KOPT-K1 (cell line): ENCODE data around the gene HNRNPR.
"Not testable (repeated sequence)": the region's sequence is repeated elsewhere in the genome, so short reads cannot be mapped to it uniquely, and the experiment has no call there.

Experiments used
- H3K27ac ChIP-seq: fragments of 200-600 bp; sonication (generic); 2 replicates; pipeline ENCODE4 v1.5.1; 2016; ENCODE audit warnings: antibody characterized with exemption, mild to moderate bottlenecking, low read depth, low read length; ENCODE audit not compliant: poor library complexity, severe bottlenecking
- H3K36me3 ChIP-seq: fragments of 200-600 bp; sonication (generic); 2 replicates; pipeline ENCODE4 v1.5.1; 2017; ENCODE audit warnings: antibody characterized with exemption, mild to moderate bottlenecking, low read length, moderate library complexity; ENCODE audit not compliant: insufficient read depth
- H3K9me3 ChIP-seq: fragments of 200-600 bp; sonication (generic); 2 replicates; pipeline ENCODE4 v1.5.1; 2017; ENCODE audit warnings: antibody characterized with exemption, low read length, mild to moderate bottlenecking; ENCODE audit not compliant: insufficient read depth, poor library complexity, severe bottlenecking

Gene HNRNPR

DNA sequence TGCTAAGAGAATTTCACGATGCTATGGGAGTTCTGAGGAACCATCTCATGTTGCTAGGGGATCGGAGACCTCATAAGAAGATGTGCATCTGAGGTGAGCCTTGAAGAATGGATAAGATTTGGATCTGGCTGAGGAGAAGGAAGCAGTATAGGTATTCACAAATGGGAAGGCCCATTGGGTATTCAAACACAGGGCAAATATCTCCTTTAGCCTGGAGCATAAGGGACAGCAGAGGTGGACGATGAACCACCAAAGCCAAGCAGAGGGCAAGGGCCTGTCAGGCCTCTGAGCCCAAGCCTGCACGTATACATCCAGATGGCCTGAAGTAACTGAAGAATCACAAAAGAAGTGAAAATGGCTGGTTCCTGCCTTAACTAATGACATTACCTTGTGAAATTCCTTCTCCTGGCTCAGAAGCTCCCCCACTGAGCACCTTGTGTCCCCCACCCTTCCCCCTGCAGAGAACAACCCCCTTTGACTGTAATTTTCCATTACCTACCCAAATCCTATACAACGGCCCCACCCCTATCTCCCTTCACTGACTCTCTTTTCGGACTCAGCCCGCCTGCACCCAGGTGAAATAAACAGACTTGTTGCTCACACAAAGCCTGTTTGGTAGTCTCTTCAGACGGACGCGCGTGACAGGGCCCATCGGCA, 30.1 kb upstream of the HNRNPR start:
- not testable (repeated sequence) for H3K36me3 ChIP-seq, H3K27ac ChIP-seq, H3K9me3 ChIP-seq

- H3K9me3 ChIP-seq = no peaks in the 10 kb centered on the region
- H3K36me3 ChIP-seq = no peaks in the 10 kb centered on the region
- H3K27ac ChIP-seq = no peak overlapping the region
These were observed 28.1 kb upstream of the HNRNPR start for GRCh38 chr1:23371987-23372880.

DNA sequence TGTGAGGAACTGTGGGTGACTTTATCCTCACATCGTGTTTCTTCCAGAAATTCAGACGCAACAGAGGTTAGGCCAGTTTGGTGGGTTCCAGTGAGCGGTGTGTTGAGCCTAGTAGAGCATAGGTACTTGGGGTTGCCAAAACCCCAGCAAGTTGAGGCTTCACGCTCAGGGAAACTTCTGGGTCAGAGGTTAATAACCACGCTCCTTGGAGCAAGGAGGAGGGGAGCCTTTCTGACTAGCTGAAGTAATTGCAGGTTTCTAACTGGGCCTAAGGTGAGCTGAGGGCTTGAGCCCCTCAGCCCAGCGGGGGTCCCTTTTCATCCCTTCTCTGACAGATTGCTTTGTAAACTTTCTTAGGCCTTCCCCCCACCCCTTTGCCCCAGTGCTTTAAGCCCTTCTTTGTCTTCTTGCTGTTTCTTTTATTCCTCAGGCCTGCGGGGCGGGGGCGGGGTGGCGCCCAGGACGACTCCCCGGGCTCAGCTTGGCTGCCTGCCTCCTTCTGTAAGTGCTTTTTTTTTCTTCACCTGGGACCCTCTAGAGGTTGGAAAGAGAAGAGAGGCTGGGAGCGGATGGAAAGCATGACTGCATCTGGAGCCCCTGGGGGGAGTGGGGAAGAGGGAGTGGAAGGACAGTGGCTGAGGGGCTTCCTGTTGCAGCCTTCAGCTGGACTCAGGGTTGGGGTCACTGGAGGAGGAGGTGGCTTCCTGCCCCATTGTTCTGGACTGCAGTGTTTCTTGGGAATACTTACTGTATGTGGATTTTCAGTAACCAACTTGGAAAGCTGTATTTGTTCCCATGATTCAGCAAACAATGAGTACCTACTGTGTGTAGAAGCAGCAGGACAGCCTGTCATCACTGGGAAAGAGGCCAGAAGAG, 26.9 kb upstream of the HNRNPR start:
- H3K9me3 ChIP-seq = no peaks in the 10 kb centered on the region
- H3K27ac ChIP-seq = no peak overlapping the region
- H3K36me3 ChIP-seq = 0 out of 2 replicates have a peak, but pooled peaks cover 6% of the 10 kb centered on the region

DNA sequence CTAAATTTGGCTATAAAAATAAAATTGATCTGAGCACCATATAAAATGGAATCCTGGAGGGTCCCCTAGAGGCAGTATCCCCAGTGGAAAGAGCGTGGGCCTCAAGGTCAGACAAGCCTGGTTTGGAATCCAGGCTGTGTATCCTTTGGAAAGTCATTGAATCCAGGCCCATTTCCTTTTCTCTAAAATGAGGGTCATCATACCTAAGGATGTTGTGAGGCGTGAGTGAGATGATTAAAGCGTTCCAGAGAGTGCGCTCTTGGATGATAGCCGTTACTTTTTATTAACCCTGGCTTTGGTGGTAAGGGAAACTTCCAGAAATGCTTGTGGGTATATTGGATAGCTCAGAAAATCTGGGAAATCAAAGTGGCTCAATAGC, 26.2 kb upstream of the HNRNPR start:
- H3K36me3 ChIP-seq = 0 out of 2 replicates have a peak, but pooled peaks cover 8% of the 10 kb centered on the region
- H3K9me3 ChIP-seq = no peaks in the 10 kb centered on the region
- H3K27ac ChIP-seq = no peak overlapping the region

DNA sequence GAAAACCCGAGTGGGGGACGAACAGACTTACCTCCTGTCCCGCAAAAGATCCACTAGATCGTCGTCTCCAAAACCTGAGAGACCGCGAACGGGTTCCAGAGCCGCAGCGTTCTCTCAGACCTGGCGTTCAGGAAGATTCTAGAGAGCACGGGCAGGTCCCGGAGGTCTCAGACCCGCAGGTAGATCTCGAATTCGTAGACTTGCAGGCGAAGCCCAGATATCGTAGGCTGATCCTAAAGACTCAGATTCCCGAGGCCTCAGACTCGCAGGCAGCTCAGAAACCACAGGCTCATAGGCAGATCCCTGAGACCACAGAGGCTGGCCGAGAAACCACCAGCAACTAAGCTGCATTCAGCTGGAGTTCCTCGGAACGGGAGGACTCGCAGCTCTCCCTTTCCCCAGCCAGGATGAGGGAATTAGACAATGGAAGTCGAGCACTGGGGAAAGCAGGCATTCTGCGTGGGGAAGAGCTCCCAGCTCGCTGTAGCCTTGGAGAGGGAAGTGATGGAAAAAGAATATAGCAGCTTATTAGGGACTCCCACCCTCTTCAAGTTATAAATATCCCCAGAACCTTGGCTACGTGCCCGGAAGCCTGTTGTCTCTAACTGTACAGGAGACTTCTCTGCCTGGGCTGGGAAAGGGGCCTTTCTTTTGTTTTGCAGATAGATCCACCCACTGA, 25.4 kb upstream of the HNRNPR start, which contains the start of gene ZNF436:
Gene ZNF436, minus strand, starts transcription at position 502 of the 679 bp plus-strand sequence. CDS start 1,831 bp downstream, outside the sequence.
- Histone ChIP-seq H3K9me3 (peaks cover 6% of the 10 kb centered on the region), H3K27ac (peak within 1 kb of the TSS; percentile 94), H3K36me3 (peaks cover 13% of the 10 kb centered on the region)

- H3K36me3 ChIP-seq = peaks cover 20% of the 10 kb centered on the region
- peaks cover 14% of the 10 kb centered on the region for H3K9me3 ChIP-seq
- peak overlapping the region; percentile 94 for H3K27ac ChIP-seq
These were observed 24.7 kb upstream of the HNRNPR start for GRCh38 chr1:23368562-23369334.

- peaks cover 28% of the 10 kb centered on the region for H3K36me3 ChIP-seq
- peak overlapping the region; percentile 94 for H3K27ac ChIP-seq
- H3K9me3 ChIP-seq = peaks cover 21% of the 10 kb centered on the region
These were observed 23.9 kb upstream of the HNRNPR start for GRCh38 chr1:23367791-23368561.

- peaks cover 34% of the 10 kb centered on the region for H3K36me3 ChIP-seq
- peak overlapping the region; percentile 94 for H3K27ac ChIP-seq
- H3K9me3 ChIP-seq = peaks cover 27% of the 10 kb centered on the region
These were observed 23.3 kb upstream of the HNRNPR start for GRCh38 chr1:23367451-23367790.

- peaks cover 35% of the 10 kb centered on the region for H3K9me3 ChIP-seq
- no peak overlapping the region for H3K27ac ChIP-seq
- H3K36me3 ChIP-seq = peaks cover 42% of the 10 kb centered on the region
These were observed 22.5 kb upstream of the HNRNPR start for GRCh38 chr1:23366598-23366997.

GRCh38 chr1:23366146-23366545, 22.1 kb upstream of the HNRNPR start:
- peaks cover 46% of the 10 kb centered on the region for H3K36me3 ChIP-seq

GRCh38 chr1:23362218-23362713, 18.2 kb upstream of the HNRNPR start:
- H3K27ac ChIP-seq = no peak overlapping the region
- H3K9me3 ChIP-seq = peaks cover 73% of the 10 kb centered on the region
- peaks cover 70% of the 10 kb centered on the region for H3K36me3 ChIP-seq

More at GRCh38 chr1:23366146-23366545, 22.1 kb upstream of the HNRNPR start:
- Histone ChIP-seq H3K27ac (no peak overlapping the region), H3K9me3 (peaks cover 40% of the 10 kb centered on the region)

DNA sequence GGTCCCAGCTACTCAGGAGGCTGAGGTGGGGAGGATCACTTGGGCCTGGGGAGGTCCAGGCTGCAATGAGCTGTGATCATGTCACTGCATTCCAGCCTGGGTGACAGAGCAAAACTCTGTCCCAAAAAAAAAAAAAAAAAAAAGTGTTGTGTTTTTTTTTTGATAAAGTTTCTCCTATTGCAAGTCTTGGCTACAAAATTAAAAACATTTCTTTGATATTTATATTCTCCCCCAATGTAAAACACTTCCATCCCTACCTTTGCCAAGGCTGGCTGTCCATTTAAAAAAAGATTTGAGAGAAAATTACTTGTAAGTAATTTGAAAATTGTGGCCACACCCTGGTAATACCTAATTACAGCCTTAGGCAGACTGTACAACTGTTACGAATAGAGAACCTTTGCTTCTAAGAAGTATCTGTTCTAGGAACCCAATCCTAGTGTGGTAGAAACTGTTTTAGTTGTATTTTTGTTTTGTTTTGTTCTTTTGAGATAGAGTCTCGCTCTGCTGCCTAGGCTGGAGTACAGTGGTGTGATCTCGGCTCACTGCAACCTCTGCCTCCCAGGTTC, 14.3 kb upstream of the HNRNPR start:
- peaks cover 46% of the 10 kb centered on the region for H3K36me3 ChIP-seq
- H3K9me3 ChIP-seq = peaks cover 56% of the 10 kb centered on the region
- no peak overlapping the region for H3K27ac ChIP-seq
